ENCODE measurements around the gene TBC1D20.
A peak's percentile ranks its signal among the peaks of the same experiment; 100 is the strongest.
"Not testable (repeated sequence)": the region's sequence is repeated elsewhere in the genome, so short reads cannot be mapped to it uniquely, and the experiment has no call there.

Gene TBC1D20

DNA sequence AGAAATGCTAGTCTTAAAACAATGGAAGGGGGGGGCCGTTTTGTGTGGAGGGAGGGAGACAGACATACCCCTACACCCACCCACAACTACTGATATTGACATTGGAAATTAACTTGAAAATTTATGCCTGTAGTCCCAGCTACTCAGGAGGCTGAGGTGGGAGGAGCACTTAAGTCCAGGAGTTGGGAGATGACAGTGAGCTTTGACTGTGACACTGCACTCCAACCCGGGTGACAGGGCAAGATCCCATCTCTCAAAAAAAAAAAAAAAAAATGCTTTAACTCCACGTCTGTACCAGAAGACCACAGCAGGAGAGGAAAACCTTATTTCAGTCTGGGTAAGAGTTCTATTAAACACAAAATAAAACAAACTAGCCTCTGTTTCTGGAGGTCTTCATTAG, 2.2 kb downstream of the TBC1D20 start:
- Histone ChIP-seq H2BK12ac (ENCODE audit: low read length in 2 of 2) (no peak overlapping the region), H4K91ac (ENCODE audit: low read length) (no peak overlapping the region), H2BK120ac (ENCODE audit: low read depth, low read length) (no peak overlapping the region), H3K23ac (ENCODE audit: low read length in 2 of 2) (no peak overlapping the region), H3K36me3 (ENCODE audit: control insufficient read depth in 1 of 2, insufficient read depth in 2 of 2, low read depth in 1 of 2, low read length in 2 of 2) (peaks cover 0 to 3% of the 10 kb centered on the region in 2 experiments), H3K4ac (ENCODE audit: low read depth in 1 of 2, low read length in 2 of 2) (no peak overlapping the region), H3K27ac (ENCODE audit: low read length, poor library complexity, severe bottlenecking) (no peak overlapping the region), H3K18ac (ENCODE audit: low read depth in 1 of 2, low read length in 2 of 2) (no peak overlapping the region), H2AFZ (ENCODE audit: low read depth, low read length) (no peak overlapping the region), H3K79me1 (replicated peaks; ENCODE audit: low read length, poor library complexity, severe bottlenecking) (peaks cover 6% of the 10 kb centered on the region), H3K27me3 (ENCODE audit: control insufficient read depth in 1 of 2, insufficient read depth in 1 of 2, low read length in 2 of 2) (no peaks in the 10 kb centered on the region), H4K8ac (ENCODE audit: low read length) (no peak overlapping the region), H2BK5ac (ENCODE audit: low read depth, low read length, poor library complexity, severe bottlenecking) (no peak overlapping the region), H2BK15ac (ENCODE audit: low read depth, poor library complexity, severe bottlenecking) (no peak overlapping the region), H2AK5ac (ENCODE audit: low read length, severe bottlenecking) (no peak overlapping the region), H3K9me3 (ENCODE audit: control insufficient read depth, low read length) (no peaks in the 10 kb centered on the region), H3K9ac (ENCODE audit: low read length) (peak overlapping the region; percentile 99), H3K4me1 (ENCODE audit: control insufficient read depth, insufficient read depth, low read depth, low read length) (peaks cover 9% of the 10 kb centered on the region), H3K4me3 (ENCODE audit: insufficient read depth in 1 of 2, low read depth in 1 of 2, low read length in 2 of 2) (peak overlapping the region in 1 of 2 experiments; percentile 98), H3K14ac (ENCODE audit: low read length in 2 of 2) (no peak overlapping the region), H3K4me2 (ENCODE audit: low read length, poor library complexity, severe bottlenecking) (no peak overlapping the region)
- no CpG with 5 or more reads among the region's 3 CpGs for WGBS
- no peak for DNase-seq

DNA sequence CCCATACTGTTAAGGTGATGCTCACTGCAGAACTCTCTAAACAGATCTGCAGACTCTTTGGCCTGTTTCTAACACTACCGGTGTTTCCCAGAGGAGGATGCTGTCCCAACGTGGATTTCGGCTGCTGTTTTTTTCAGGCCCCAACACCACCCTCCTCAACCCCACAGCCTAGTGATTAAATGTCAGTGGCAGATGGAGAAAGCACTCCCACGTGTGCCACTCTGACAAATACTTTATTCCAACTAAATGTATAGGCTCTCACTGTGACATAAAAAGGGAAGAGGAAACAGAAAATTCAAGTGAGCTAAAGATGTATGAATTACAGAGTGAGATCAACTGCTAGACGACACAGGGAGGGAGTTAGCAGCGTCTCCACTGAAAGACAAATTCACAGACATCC, 3.6 kb downstream of the TBC1D20 start:
- no peak overlapping the region for H3K14ac ChIP-seq (ENCODE audit: low read length in 2 of 2)
- H3K4me1 ChIP-seq (ENCODE audit: control insufficient read depth, insufficient read depth, low read depth, low read length), result peaks cover 9% of the 10 kb centered on the region
- H3K4me2 ChIP-seq (ENCODE audit: low read length, poor library complexity, severe bottlenecking), result no peak overlapping the region
- H4K91ac ChIP-seq (ENCODE audit: low read length), result no peak overlapping the region
- H3K9me3 ChIP-seq (ENCODE audit: control insufficient read depth, low read length), result no peaks in the 10 kb centered on the region
- no peak for DNase-seq
- H2AFZ ChIP-seq (ENCODE audit: low read depth, low read length), result no peak overlapping the region
- no peak overlapping the region for H2BK12ac ChIP-seq (ENCODE audit: low read length in 2 of 2)
- no peak overlapping the region for H2AK5ac ChIP-seq (ENCODE audit: low read length, severe bottlenecking)
- peak overlapping the region; percentile 16 for H3K9ac ChIP-seq (ENCODE audit: low read length)
- no peak overlapping the region for H2BK5ac ChIP-seq (ENCODE audit: low read depth, low read length, poor library complexity, severe bottlenecking)
- H3K27ac ChIP-seq (ENCODE audit: low read length, poor library complexity, severe bottlenecking), result no peak overlapping the region
- H3K4me3 ChIP-seq (ENCODE audit: insufficient read depth in 1 of 2, low read depth in 1 of 2, low read length in 2 of 2), result no peak overlapping the region
- no peak overlapping the region for H2BK120ac ChIP-seq (ENCODE audit: low read depth, low read length)
- H2BK15ac ChIP-seq (ENCODE audit: low read depth, poor library complexity, severe bottlenecking), result no peak overlapping the region
- no peak overlapping the region for H3K4ac ChIP-seq (ENCODE audit: low read depth in 1 of 2, low read length in 2 of 2)
- no peak overlapping the region for H3K23ac ChIP-seq (ENCODE audit: low read length in 2 of 2)
- no peak overlapping the region for H3K18ac ChIP-seq (ENCODE audit: low read depth in 1 of 2, low read length in 2 of 2)
- no peak overlapping the region for H4K8ac ChIP-seq (ENCODE audit: low read length)
- no peaks in the 10 kb centered on the region for H3K27me3 ChIP-seq (ENCODE audit: control insufficient read depth in 1 of 2, insufficient read depth in 1 of 2, low read length in 2 of 2)
- peaks cover 9% of the 10 kb centered on the region for H3K79me1 ChIP-seq (replicated peaks; ENCODE audit: low read length, poor library complexity, severe bottlenecking)
- WGBS, result 92% methylated on average over 3 of the region's 6 CpGs
- peaks cover 0 to 3% of the 10 kb centered on the region in 2 experiments for H3K36me3 ChIP-seq (ENCODE audit: control insufficient read depth in 1 of 2, insufficient read depth in 2 of 2, low read depth in 1 of 2, low read length in 2 of 2)

DNA sequence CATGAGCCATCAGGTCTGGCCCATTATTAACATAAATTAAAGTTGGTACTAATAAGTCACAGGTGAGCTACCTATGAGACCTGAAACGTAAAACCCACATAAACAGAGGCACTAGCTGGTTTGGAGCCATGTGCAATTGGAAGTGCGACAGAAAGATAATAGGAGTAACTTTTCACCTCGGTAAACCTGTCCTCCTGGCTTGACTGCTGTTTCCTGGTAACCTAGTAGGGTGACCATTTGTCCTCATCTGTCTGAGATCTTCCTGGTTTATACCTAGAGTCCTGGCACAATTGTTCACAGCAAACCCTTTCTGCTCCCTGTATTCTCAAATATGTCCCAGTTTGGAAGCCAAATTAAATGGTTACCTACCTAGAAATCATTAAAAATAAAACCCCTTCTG, 7.4 kb downstream of the TBC1D20 start:
- no peak overlapping the region for H2AFZ ChIP-seq (ENCODE audit: low read depth, low read length)
- H3K14ac ChIP-seq (ENCODE audit: low read length in 2 of 2), result no peak overlapping the region
- H2BK5ac ChIP-seq (ENCODE audit: low read depth, low read length, poor library complexity, severe bottlenecking), result no peak overlapping the region
- H3K27ac ChIP-seq (ENCODE audit: low read length, poor library complexity, severe bottlenecking), result no peak overlapping the region
- no peaks in the 10 kb centered on the region for H3K9me3 ChIP-seq (ENCODE audit: control insufficient read depth, low read length)
- no peak overlapping the region for H3K4me3 ChIP-seq (ENCODE audit: insufficient read depth in 1 of 2, low read depth in 1 of 2, low read length in 2 of 2)
- H2BK120ac ChIP-seq (ENCODE audit: low read depth, low read length), result no peak overlapping the region
- no peak for DNase-seq
- 93% methylated on average over 3 of the region's 3 CpGs for WGBS
- peaks cover 7 to 9% of the 10 kb centered on the region in 2 experiments for H3K36me3 ChIP-seq (ENCODE audit: control insufficient read depth in 1 of 2, insufficient read depth in 2 of 2, low read depth in 1 of 2, low read length in 2 of 2)
- H3K4me2 ChIP-seq (ENCODE audit: low read length, poor library complexity, severe bottlenecking), result no peak overlapping the region
- no peak overlapping the region for H2BK12ac ChIP-seq (ENCODE audit: low read length in 2 of 2)
- no peak overlapping the region for H3K18ac ChIP-seq (ENCODE audit: low read depth in 1 of 2, low read length in 2 of 2)
- no peak overlapping the region for H3K23ac ChIP-seq (ENCODE audit: low read length in 2 of 2)
- no peak overlapping the region for H3K4ac ChIP-seq (ENCODE audit: low read depth in 1 of 2, low read length in 2 of 2)
- no peak overlapping the region for H2AK5ac ChIP-seq (ENCODE audit: low read length, severe bottlenecking)
- H3K79me1 ChIP-seq (replicated peaks; ENCODE audit: low read length, poor library complexity, severe bottlenecking), result peaks cover 14% of the 10 kb centered on the region
- H3K9ac ChIP-seq (ENCODE audit: low read length), result no peak overlapping the region
- peaks cover 2% of the 10 kb centered on the region for H3K4me1 ChIP-seq (ENCODE audit: control insufficient read depth, insufficient read depth, low read depth, low read length)
- no peaks in the 10 kb centered on the region for H3K27me3 ChIP-seq (ENCODE audit: control insufficient read depth in 1 of 2, insufficient read depth in 1 of 2, low read length in 2 of 2)
- no peak overlapping the region for H4K91ac ChIP-seq (ENCODE audit: low read length)
- no peak overlapping the region for H4K8ac ChIP-seq (ENCODE audit: low read length)
- H2BK15ac ChIP-seq (ENCODE audit: low read depth, poor library complexity, severe bottlenecking), result no peak overlapping the region

DNA sequence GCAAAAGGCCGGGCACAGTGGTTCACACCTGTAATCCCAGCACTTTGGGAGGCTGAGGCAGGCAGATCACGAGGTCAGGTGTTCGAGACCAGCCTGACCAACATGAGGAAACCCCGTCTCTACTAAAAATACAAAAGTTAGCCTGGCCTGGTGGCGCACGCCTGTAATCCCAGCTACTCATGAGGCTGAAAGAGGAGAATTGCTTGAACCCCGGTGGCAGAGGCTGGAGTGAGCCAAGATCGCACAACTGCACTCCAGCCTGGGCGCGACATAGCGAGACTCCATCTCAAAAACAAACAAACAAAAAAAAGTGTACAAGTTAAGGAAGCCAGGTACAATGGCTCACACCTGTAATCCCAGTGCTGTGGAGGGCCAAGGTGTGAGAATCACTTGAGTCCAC, 10.3 kb downstream of the TBC1D20 start:
- H3K9me3 ChIP-seq (ENCODE audit: control insufficient read depth, low read length); H3K4me1 ChIP-seq (ENCODE audit: control insufficient read depth, insufficient read depth, low read depth, low read length); H4K8ac ChIP-seq (ENCODE audit: low read length); H2BK15ac ChIP-seq (ENCODE audit: low read depth, poor library complexity, severe bottlenecking); H3K9ac ChIP-seq (ENCODE audit: low read length); H3K27ac ChIP-seq (ENCODE audit: low read length, poor library complexity, severe bottlenecking); H2BK120ac ChIP-seq (ENCODE audit: low read depth, low read length); H3K23ac ChIP-seq (ENCODE audit: low read length in 2 of 2); H2AK5ac ChIP-seq (ENCODE audit: low read length, severe bottlenecking); H2AFZ ChIP-seq (ENCODE audit: low read depth, low read length); H4K91ac ChIP-seq (ENCODE audit: low read length); H2BK5ac ChIP-seq (ENCODE audit: low read depth, low read length, poor library complexity, severe bottlenecking); H3K18ac ChIP-seq (ENCODE audit: low read depth in 1 of 2, low read length in 2 of 2); H3K27me3 ChIP-seq (ENCODE audit: control insufficient read depth in 1 of 2, insufficient read depth in 1 of 2, low read length in 2 of 2); H3K4ac ChIP-seq (ENCODE audit: low read depth in 1 of 2, low read length in 2 of 2); H3K4me3 ChIP-seq (ENCODE audit: insufficient read depth in 1 of 2, low read depth in 1 of 2, low read length in 2 of 2); H3K14ac ChIP-seq (ENCODE audit: low read length in 2 of 2); DNase-seq; H3K4me2 ChIP-seq (ENCODE audit: low read length, poor library complexity, severe bottlenecking); H2BK12ac ChIP-seq (ENCODE audit: low read length in 2 of 2): not testable (repeated sequence)
- Histone ChIP-seq H3K36me3 (ENCODE audit: control insufficient read depth in 1 of 2, insufficient read depth in 2 of 2, low read depth in 1 of 2, low read length in 2 of 2) (peaks cover 3 to 18% of the 10 kb centered on the region in 2 experiments), H3K79me1 (replicated peaks; ENCODE audit: low read length, poor library complexity, severe bottlenecking) (peaks cover 12% of the 10 kb centered on the region)
- 95% methylated on average over 11 of the region's 11 CpGs for WGBS
